Measurements from ENCODE around the gene ZC3H15. TPM values are rescaled to one million over a fixed set of nuclear protein-coding genes. Genes with fewer than 3 reads are reported as not detected.

Gene ZC3H15
- 75.4 and 110 TPM in 2 replicates for total RNA-seq

GRCh38 chr2:186485871-186486650 is at the start of gene ZC3H15:
Gene ZC3H15, plus strand, starts transcription at chr2:186486260. Its CDS starts 123 bp downstream, at chr2:186486383.

Other genes with a start within 250 kb of the ZC3H15 start
- gene ITGAV, start 103.8 kb downstream of the ZC3H15 start, total RNA-seq, result 448 and 480 TPM in 2 replicates
- gene FAM171B, start 207.8 kb downstream of the ZC3H15 start, total RNA-seq, result 14.8 and 17.5 TPM in 2 replicates